ENCODE measurements around the gene RASGEF1C.

Gene RASGEF1C

GRCh38 chr5:180173875-180174586 is 35.0 kb downstream of the RASGEF1C start:
- no peak for DNase-seq (ENCODE audit: low spot score)
- H3K27ac ChIP-seq: no peak overlapping the region
- TF ChIP-seq CTCF (IDR thresholded peaks at IDR 0.05): no peak
- no peak overlapping the region for H3K4me3 ChIP-seq

GRCh38 chr5:180173198-180173544 is 35.8 kb downstream of the RASGEF1C start:
- no peak for TF ChIP-seq CTCF (IDR thresholded peaks at IDR 0.05)
- peak overlapping the region in 1 of 2 donors; percentile 3 for H3K27ac ChIP-seq
- no peak for DNase-seq (ENCODE audit: low spot score)

GRCh38 chr5:180172447-180173197 is 36.4 kb downstream of the RASGEF1C start:
- peak overlapping the region in 1 of 2 donors; percentile 35 for H3K27ac ChIP-seq
- no peak overlapping the region for H3K4me3 ChIP-seq
- TF ChIP-seq CTCF (IDR thresholded peaks at IDR 0.05): no peak
- no peak for DNase-seq (ENCODE audit: low spot score)

More at GRCh38 chr5:180173198-180173544, 35.8 kb downstream of the RASGEF1C start:
- H3K4me3 ChIP-seq: no peak overlapping the region

- DNase-seq (ENCODE audit: low spot score): no peak
- Histone ChIP-seq H3K27ac (peak overlapping the region in 1 of 2 donors; percentile 35), H3K4me3 (no peak overlapping the region)
- no peak for TF ChIP-seq CTCF (IDR thresholded peaks at IDR 0.05)
Observed at GRCh38 chr5:180171568-180172094, 37.4 kb downstream of the RASGEF1C start.

GRCh38 chr5:180170810-180171567 is 38.0 kb downstream of the RASGEF1C start:
- DNase-seq (ENCODE audit: low spot score): no peak
- TF ChIP-seq CTCF (IDR thresholded peaks at IDR 0.05): no peak
- Histone ChIP-seq H3K4me3 (no peak overlapping the region), H3K27ac (peak overlapping the region in 1 of 2 donors; percentile 59)

GRCh38 chr5:180170106-180170809 is 38.8 kb downstream of the RASGEF1C start:
- Histone ChIP-seq H3K4me3 (no peak overlapping the region), H3K27ac (peak overlapping the region in 1 of 2 donors; percentile 59)
- no peak for DNase-seq (ENCODE audit: low spot score)
- no peak for TF ChIP-seq CTCF (IDR thresholded peaks at IDR 0.05)
